ENCODE results near the gene MAPRE3.

Gene MAPRE3

GRCh38 chr2:27041752-27042151, 71.3 kb downstream of the MAPRE3 start:
- H2BK120ac ChIP-seq (ENCODE audit: low read depth, low read length) = no peak overlapping the region
- no peak overlapping the region for H2BK5ac ChIP-seq (ENCODE audit: low read depth, low read length, poor library complexity, severe bottlenecking)
- H3K4me3 ChIP-seq (ENCODE audit: insufficient read depth in 1 of 2, low read depth in 1 of 2, low read length in 2 of 2) = no peak overlapping the region
- no peak for DNase-seq
- no peaks in the 10 kb centered on the region for H3K27me3 ChIP-seq (ENCODE audit: control insufficient read depth in 1 of 2, insufficient read depth in 1 of 2, low read length in 2 of 2)
- no peak overlapping the region for H2AK5ac ChIP-seq (ENCODE audit: low read length, severe bottlenecking)
- no peak overlapping the region for H3K9ac ChIP-seq (ENCODE audit: low read length)
- no peak overlapping the region for H3K18ac ChIP-seq (ENCODE audit: low read depth in 1 of 2, low read length in 2 of 2)
- peaks cover 57 to 62% of the 10 kb centered on the region in 2 experiments for H3K36me3 ChIP-seq (ENCODE audit: control insufficient read depth in 1 of 2, insufficient read depth in 2 of 2, low read depth in 1 of 2, low read length in 2 of 2)
- no peak overlapping the region for H3K23ac ChIP-seq (ENCODE audit: low read length in 2 of 2)
- peaks cover 32% of the 10 kb centered on the region for H3K79me1 ChIP-seq (replicated peaks; ENCODE audit: low read length, poor library complexity, severe bottlenecking)
- no peaks in the 10 kb centered on the region for H3K9me3 ChIP-seq (ENCODE audit: control insufficient read depth, low read length)
- WGBS = 87% methylated on average over 5 of the region's 5 CpGs
- peaks cover 15% of the 10 kb centered on the region for H3K4me1 ChIP-seq (ENCODE audit: control insufficient read depth, insufficient read depth, low read depth, low read length)
- H3K4ac ChIP-seq (ENCODE audit: low read depth in 1 of 2, low read length in 2 of 2) = no peak overlapping the region
- H3K27ac ChIP-seq (ENCODE audit: low read length, poor library complexity, severe bottlenecking) = no peak overlapping the region
- no peak overlapping the region for H4K8ac ChIP-seq (ENCODE audit: low read length)
- H2BK12ac ChIP-seq (ENCODE audit: low read length in 2 of 2) = no peak overlapping the region
- no peak overlapping the region for H2BK15ac ChIP-seq (ENCODE audit: low read depth, poor library complexity, severe bottlenecking)
- no peak overlapping the region for H3K14ac ChIP-seq (ENCODE audit: low read length in 2 of 2)
- H4K91ac ChIP-seq (ENCODE audit: low read length) = no peak overlapping the region
- no peak overlapping the region for H2AFZ ChIP-seq (ENCODE audit: low read depth, low read length)
- no peak overlapping the region for H3K4me2 ChIP-seq (ENCODE audit: low read length, poor library complexity, severe bottlenecking)

GRCh38 chr2:27042159-27042661, 71.8 kb downstream of the MAPRE3 start:
- no peak overlapping the region for H3K27ac ChIP-seq (ENCODE audit: low read length, poor library complexity, severe bottlenecking)
- no peak overlapping the region for H2AK5ac ChIP-seq (ENCODE audit: low read length, severe bottlenecking)
- H2AFZ ChIP-seq (ENCODE audit: low read depth, low read length) = no peak overlapping the region
- no peak for DNase-seq
- H3K9ac ChIP-seq (ENCODE audit: low read length) = no peak overlapping the region
- no peak overlapping the region for H3K18ac ChIP-seq (ENCODE audit: low read depth in 1 of 2, low read length in 2 of 2)
- H2BK5ac ChIP-seq (ENCODE audit: low read depth, low read length, poor library complexity, severe bottlenecking) = no peak overlapping the region
- H3K9me3 ChIP-seq (ENCODE audit: control insufficient read depth, low read length) = no peaks in the 10 kb centered on the region
- H3K14ac ChIP-seq (ENCODE audit: low read length in 2 of 2) = no peak overlapping the region
- H3K27me3 ChIP-seq (ENCODE audit: control insufficient read depth in 1 of 2, insufficient read depth in 1 of 2, low read length in 2 of 2) = no peaks in the 10 kb centered on the region
- H3K4me2 ChIP-seq (ENCODE audit: low read length, poor library complexity, severe bottlenecking) = no peak overlapping the region
- no peak overlapping the region for H3K4me3 ChIP-seq (ENCODE audit: insufficient read depth in 1 of 2, low read depth in 1 of 2, low read length in 2 of 2)
- no peak overlapping the region for H4K91ac ChIP-seq (ENCODE audit: low read length)
- no peak overlapping the region for H4K8ac ChIP-seq (ENCODE audit: low read length)
- H2BK12ac ChIP-seq (ENCODE audit: low read length in 2 of 2) = no peak overlapping the region
- no peak overlapping the region for H2BK120ac ChIP-seq (ENCODE audit: low read depth, low read length)
- no peak overlapping the region for H2BK15ac ChIP-seq (ENCODE audit: low read depth, poor library complexity, severe bottlenecking)
- peaks cover 52 to 58% of the 10 kb centered on the region in 2 experiments for H3K36me3 ChIP-seq (ENCODE audit: control insufficient read depth in 1 of 2, insufficient read depth in 2 of 2, low read depth in 1 of 2, low read length in 2 of 2)
- no peak overlapping the region for H3K23ac ChIP-seq (ENCODE audit: low read length in 2 of 2)
- peaks cover 31% of the 10 kb centered on the region for H3K79me1 ChIP-seq (replicated peaks; ENCODE audit: low read length, poor library complexity, severe bottlenecking)
- no peak overlapping the region for H3K4ac ChIP-seq (ENCODE audit: low read depth in 1 of 2, low read length in 2 of 2)
- 95% methylated on average over 7 of the region's 10 CpGs for WGBS
- peaks cover 15% of the 10 kb centered on the region for H3K4me1 ChIP-seq (ENCODE audit: control insufficient read depth, insufficient read depth, low read depth, low read length)

GRCh38 chr2:27042985-27043634, 72.7 kb downstream of the MAPRE3 start:
- Histone ChIP-seq H3K27me3 (ENCODE audit: control insufficient read depth in 1 of 2, insufficient read depth in 1 of 2, low read length in 2 of 2) (no peaks in the 10 kb centered on the region), H4K8ac (ENCODE audit: low read length) (peak overlapping the region; percentile 17), H3K14ac (ENCODE audit: low read length in 2 of 2) (no peak overlapping the region), H2AFZ (ENCODE audit: low read depth, low read length) (no peak overlapping the region), H3K18ac (ENCODE audit: low read depth in 1 of 2, low read length in 2 of 2) (no peak overlapping the region), H3K27ac (ENCODE audit: low read length, poor library complexity, severe bottlenecking) (no peak overlapping the region), H3K4ac (ENCODE audit: low read depth in 1 of 2, low read length in 2 of 2) (no peak overlapping the region), H3K4me2 (ENCODE audit: low read length, poor library complexity, severe bottlenecking) (no peak overlapping the region), H3K4me3 (ENCODE audit: insufficient read depth in 1 of 2, low read depth in 1 of 2, low read length in 2 of 2) (no peak overlapping the region), H2BK120ac (ENCODE audit: low read depth, low read length) (no peak overlapping the region), H3K9me3 (ENCODE audit: control insufficient read depth, low read length) (no peaks in the 10 kb centered on the region), H2BK12ac (ENCODE audit: low read length in 2 of 2) (no peak overlapping the region), H2BK5ac (ENCODE audit: low read depth, low read length, poor library complexity, severe bottlenecking) (no peak overlapping the region), H3K23ac (ENCODE audit: low read length in 2 of 2) (no peak overlapping the region), H2AK5ac (ENCODE audit: low read length, severe bottlenecking) (no peak overlapping the region), H3K36me3 (ENCODE audit: control insufficient read depth in 1 of 2, insufficient read depth in 2 of 2, low read depth in 1 of 2, low read length in 2 of 2) (peaks cover 43 to 49% of the 10 kb centered on the region in 2 experiments), H2BK15ac (ENCODE audit: low read depth, poor library complexity, severe bottlenecking) (no peak overlapping the region), H3K79me1 (replicated peaks; ENCODE audit: low read length, poor library complexity, severe bottlenecking) (peaks cover 25% of the 10 kb centered on the region), H3K9ac (ENCODE audit: low read length) (peak overlapping the region; percentile 33), H4K91ac (ENCODE audit: low read length) (no peak overlapping the region), H3K4me1 (ENCODE audit: control insufficient read depth, insufficient read depth, low read depth, low read length) (peaks cover 15% of the 10 kb centered on the region)
- DNase-seq = no peak
- 93% methylated on average over 6 of the region's 7 CpGs for WGBS

GRCh38 chr2:27049422-27050280, 79.2 kb downstream of the MAPRE3 start:
- Histone ChIP-seq H2BK15ac (ENCODE audit: low read depth, poor library complexity, severe bottlenecking) (no peak overlapping the region), H3K18ac (ENCODE audit: low read depth in 1 of 2, low read length in 2 of 2) (peak overlapping the region; percentile 23 to 82), H3K4ac (ENCODE audit: low read depth in 1 of 2, low read length in 2 of 2) (peak overlapping the region in 1 of 2 experiments; percentile 43), H3K4me1 (ENCODE audit: control insufficient read depth, insufficient read depth, low read depth, low read length) (peaks cover 10% of the 10 kb centered on the region), H2AK5ac (ENCODE audit: low read length, severe bottlenecking) (no peak overlapping the region), H3K36me3 (ENCODE audit: control insufficient read depth in 1 of 2, insufficient read depth in 2 of 2, low read depth in 1 of 2, low read length in 2 of 2) (peaks cover 12 to 14% of the 10 kb centered on the region in 2 experiments), H4K91ac (ENCODE audit: low read length) (no peak overlapping the region), H2BK120ac (ENCODE audit: low read depth, low read length) (no peak overlapping the region), H3K9ac (ENCODE audit: low read length) (peak overlapping the region; percentile 89), H4K8ac (ENCODE audit: low read length) (peak overlapping the region; percentile 1), H3K79me1 (replicated peaks; ENCODE audit: low read length, poor library complexity, severe bottlenecking) (peaks cover 11% of the 10 kb centered on the region), H3K9me3 (ENCODE audit: control insufficient read depth, low read length) (no peaks in the 10 kb centered on the region), H2BK5ac (ENCODE audit: low read depth, low read length, poor library complexity, severe bottlenecking) (no peak overlapping the region), H3K4me2 (ENCODE audit: low read length, poor library complexity, severe bottlenecking) (peak overlapping the region; percentile 85), H3K4me3 (ENCODE audit: insufficient read depth in 1 of 2, low read depth in 1 of 2, low read length in 2 of 2) (peak overlapping the region; percentile 70 to 89), H3K23ac (ENCODE audit: low read length in 2 of 2) (peak overlapping the region in 1 of 2 experiments; percentile 14), H3K27ac (ENCODE audit: low read length, poor library complexity, severe bottlenecking) (peak overlapping the region; percentile 75), H3K14ac (ENCODE audit: low read length in 2 of 2) (peak overlapping the region in 1 of 2 experiments; percentile 84), H3K27me3 (ENCODE audit: control insufficient read depth in 1 of 2, insufficient read depth in 1 of 2, low read length in 2 of 2) (no peaks in the 10 kb centered on the region), H2BK12ac (ENCODE audit: low read length in 2 of 2) (no peak overlapping the region), H2AFZ (ENCODE audit: low read depth, low read length) (peak overlapping the region; percentile 15)
- WGBS = 18% methylated on average over 52 of the region's 52 CpGs
- DNase-seq = peak; percentile 73

All from mesenchymal stem cell (in vitro differentiated cells and primary cell).